GM12874 (cell line): ENCODE data around the gene ZNF750.

Experiments used
- TF ChIP-seq, protein P1 (sequence below): IDR thresholded peaks from 2 replicates; pipeline ENCODE4 v1.5.1; 2011; ENCODE audit warnings: low read depth, mild to moderate bottlenecking, control low read depth, low read length, moderate library complexity; ENCODE audit not compliant: insufficient read depth

Gene ZNF750

DNA sequence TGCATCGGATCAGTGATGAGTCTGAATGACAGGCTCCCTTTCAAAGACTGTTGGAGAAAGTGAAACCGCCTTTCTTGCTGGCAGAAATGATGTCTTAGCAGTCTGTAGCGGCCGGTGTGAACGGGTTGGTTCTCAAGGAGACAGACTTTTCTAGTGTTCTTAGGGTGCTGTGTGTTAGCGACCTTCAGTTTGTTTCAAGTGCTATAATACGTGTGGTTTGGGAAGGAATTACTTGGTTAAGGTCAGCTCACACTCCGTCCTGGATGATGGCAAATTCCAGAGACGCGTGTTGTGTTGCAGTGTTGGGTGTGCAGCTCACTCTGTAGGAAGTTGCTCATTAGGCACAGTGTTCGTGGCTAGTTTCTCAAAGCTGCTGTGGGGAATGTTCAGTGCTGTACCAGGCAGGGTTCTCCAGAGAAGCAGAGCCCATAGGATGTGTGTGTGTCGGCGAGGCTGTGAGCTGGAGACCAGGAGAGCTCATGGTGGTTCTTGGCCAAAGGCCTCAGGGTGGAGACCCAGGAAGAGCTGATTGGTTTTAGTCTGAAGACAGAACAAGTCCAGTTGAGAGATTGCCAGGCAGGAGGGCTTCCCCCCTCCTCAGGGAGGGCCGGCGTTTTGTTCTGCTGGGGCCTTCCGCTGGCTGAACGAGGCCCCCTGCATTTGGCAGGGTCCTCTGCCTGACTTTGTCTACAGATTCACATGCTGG is 37.6 kb downstream of the ZNF750 start:
- TF ChIP-seq, protein P1, sequence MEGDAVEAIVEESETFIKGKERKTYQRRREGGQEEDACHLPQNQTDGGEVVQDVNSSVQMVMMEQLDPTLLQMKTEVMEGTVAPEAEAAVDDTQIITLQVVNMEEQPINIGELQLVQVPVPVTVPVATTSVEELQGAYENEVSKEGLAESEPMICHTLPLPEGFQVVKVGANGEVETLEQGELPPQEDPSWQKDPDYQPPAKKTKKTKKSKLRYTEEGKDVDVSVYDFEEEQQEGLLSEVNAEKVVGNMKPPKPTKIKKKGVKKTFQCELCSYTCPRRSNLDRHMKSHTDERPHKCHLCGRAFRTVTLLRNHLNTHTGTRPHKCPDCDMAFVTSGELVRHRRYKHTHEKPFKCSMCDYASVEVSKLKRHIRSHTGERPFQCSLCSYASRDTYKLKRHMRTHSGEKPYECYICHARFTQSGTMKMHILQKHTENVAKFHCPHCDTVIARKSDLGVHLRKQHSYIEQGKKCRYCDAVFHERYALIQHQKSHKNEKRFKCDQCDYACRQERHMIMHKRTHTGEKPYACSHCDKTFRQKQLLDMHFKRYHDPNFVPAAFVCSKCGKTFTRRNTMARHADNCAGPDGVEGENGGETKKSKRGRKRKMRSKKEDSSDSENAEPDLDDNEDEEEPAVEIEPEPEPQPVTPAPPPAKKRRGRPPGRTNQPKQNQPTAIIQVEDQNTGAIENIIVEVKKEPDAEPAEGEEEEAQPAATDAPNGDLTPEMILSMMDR = no peak

DNA sequence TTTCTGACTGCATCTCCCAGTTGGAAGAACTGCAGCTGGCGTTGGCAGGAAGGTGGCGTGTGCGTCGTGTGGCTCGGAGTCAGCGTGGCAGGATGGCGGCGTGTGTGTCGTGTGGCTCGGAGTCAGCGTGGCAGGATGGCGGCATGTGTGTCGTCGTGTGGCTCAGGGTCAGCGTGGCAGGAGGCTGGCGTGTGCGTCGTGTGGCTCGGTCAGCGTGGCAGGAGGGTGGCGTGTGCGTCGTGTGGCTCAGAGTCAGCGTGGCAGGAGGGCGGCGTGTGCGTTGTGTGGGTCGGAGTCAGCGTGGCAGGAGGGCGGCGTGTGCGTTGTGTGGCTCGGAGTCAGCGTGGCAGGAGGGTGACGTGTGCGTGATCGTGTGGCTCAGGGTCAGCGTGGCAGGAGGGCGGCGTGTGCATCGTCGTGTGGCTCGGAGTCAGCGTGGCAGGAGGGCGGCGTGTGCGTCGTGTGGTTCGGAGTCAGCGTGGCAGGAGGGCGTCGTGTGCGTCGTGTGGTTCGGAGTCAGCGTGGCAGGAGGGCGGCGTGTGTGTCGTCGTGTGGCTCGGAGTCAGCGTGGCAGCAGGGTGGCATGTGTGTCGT is 38.3 kb downstream of the ZNF750 start:
- TF ChIP-seq, protein P1 = no peak

DNA sequence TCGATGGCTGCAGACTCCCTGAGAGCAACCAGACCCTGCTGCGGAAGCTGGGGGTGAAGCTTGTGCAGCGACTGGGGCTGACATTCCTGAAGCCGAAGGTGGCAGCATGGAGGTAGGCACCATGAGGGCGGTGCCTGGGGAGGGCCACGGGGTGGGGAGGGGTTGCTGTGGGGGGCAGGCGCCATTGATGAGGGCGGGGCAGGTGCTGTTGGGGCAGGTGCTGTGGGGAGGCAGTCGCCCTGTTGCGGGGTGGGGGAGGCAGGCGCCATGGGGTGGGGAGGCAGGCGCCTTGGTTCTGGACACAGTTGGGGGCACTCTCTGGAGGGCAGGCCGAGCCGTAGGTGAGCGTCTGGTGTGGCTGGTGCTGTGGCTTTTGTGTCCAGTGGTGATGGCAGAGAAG is 38.9 kb downstream of the ZNF750 start:
- TF ChIP-seq, protein P1 = no peak

DNA sequence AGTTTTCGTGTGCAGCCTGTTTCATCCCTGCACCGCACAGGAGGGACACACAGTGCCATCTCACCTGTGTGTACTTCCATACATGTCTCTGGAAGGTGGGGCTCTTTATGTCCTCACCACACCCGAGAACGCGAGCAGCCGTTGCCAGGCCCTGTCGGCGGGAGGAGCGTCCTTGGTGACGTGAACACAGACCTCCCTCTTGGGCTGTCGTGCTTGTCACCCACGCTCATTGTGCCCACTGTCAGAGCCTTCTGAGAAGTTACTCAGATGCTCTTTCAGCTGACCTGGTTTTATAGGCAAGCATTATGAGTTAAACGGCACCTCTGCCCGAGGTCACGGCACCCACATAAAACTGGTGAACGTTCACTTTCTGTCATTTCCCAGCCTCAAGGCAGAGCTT is 40.2 kb downstream of the ZNF750 start:
- TF ChIP-seq, protein P1 = no peak

DNA sequence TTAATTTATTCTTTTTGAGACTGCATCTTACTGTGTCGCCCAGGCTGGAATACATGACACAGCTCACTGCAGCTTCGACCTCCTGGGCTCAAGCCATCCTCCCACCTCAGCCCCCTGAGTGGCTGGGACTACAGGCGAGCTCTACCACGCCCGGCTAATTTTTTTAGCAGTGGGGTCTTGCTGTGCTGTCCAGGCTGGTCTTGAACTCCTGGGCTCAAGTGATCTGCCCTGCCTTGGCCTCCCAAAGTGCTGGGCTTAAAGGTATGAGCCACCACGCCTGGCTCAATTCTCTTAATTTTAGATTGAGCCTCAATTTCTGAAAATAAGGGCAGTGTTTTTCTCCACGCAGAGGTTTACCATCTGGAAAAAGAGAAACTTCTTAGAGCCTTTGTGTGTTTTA is 41.1 kb downstream of the ZNF750 start:
- TF ChIP-seq, protein P1 = no peak

DNA sequence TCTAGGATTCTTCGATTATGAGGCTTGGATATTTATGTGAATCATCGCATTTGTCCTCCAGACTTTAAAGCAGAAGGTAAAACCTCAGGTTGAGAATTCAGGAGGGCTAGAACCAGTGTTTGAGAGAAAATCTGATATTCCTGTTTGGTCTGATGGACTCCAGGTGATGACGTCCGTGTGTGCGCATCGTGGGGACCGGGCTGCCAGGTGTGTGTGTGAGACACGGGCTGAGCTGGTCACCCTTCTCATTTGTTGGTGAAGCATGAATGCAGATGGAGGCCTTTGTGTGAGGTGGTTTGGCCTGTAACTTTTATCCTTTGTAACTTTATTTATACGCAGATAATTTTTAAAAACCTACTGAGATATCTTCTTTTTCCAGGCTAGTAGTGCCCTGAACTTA is 42.8 kb downstream of the ZNF750 start:
- TF ChIP-seq, protein P1 = no peak

DNA sequence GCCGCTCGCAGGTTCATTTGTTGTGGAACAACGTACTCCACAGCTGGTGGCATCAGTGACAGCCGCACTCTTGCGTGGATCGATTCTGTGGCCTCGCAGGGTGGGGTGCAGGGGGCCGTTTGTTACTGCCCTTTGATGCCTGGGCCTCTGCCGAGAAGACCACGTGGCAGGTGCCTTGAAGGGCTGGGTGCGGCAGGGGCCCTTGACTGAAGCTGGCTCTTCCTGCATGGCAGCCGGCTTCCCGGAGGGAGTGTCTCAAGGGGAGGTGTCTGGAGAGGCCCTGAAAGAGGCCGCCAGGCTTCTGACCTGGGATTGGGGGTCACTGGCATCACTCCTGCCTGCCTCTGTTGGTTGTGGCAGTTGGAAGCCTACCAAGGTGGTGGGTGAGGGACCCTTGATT is 44.2 kb downstream of the ZNF750 start:
- TF ChIP-seq, protein P1 = no peak
